Natural killer cell (primary cell): ENCODE measurements around the gene LARP1. TPM values are rescaled to one million over a fixed set of nuclear protein-coding genes. Genes with fewer than 3 reads are reported as not detected.

Source experiments
- ATAC-seq, 3 donors: fragments of 150-1000 bp in 2 of 3; fragments of 200-7000 bp in 1 of 3; cut with Tn5 transposase; 1 replicate in 1 of 3; 2 replicates in 2 of 3; pipeline ENCODE4 v1.10.0; 2021; ENCODE audit warnings: mild to moderate bottlenecking in 2 of 3, moderate library complexity in 2 of 3
- DNase-seq, 2 donors: peaks; one replicate each; pipeline versions ENCODE4 v3.0.0 to v3.0.0-alpha.2; 2013 to 2021; ENCODE audit warnings: mixed read lengths in 1 of 2
- H3K27ac ChIP-seq: one replicate; pipeline ENCODE4 v1.5.1; 2013; ENCODE audit warnings: mild to moderate bottlenecking, low read length
- H3K27me3 ChIP-seq: one replicate; pipeline ENCODE4 v1.6.1; 2013; ENCODE audit warnings: low read length; ENCODE audit not compliant: control insufficient read depth, insufficient read depth
- H3K36me3 ChIP-seq: one replicate; pipeline ENCODE4 v1.6.1; 2013; ENCODE audit warnings: low read length; ENCODE audit not compliant: control insufficient read depth, insufficient read depth
- H3K4me1 ChIP-seq: one replicate; pipeline ENCODE4 v1.6.1; 2013; ENCODE audit warnings: low read length; ENCODE audit not compliant: control insufficient read depth, insufficient read depth
- H3K4me3 ChIP-seq: one replicate; pipeline ENCODE4 v1.5.1; 2013; ENCODE audit warnings: low read length
- H3K9me3 ChIP-seq: one replicate; pipeline ENCODE4 v1.6.1; 2013; ENCODE audit warnings: low read length; ENCODE audit not compliant: control insufficient read depth, insufficient read depth
- H3K27ac Mint-ChIP-seq, 2 donors: one replicate each; pipeline ENCODE4 v1.8.0; 2022; ENCODE audit warnings: mild to moderate bottlenecking in 2 of 2, mixed read lengths in 2 of 2, moderate library complexity in 1 of 2
- H3K27me3 Mint-ChIP-seq, 2 donors: one replicate each; pipeline ENCODE4 v1.8.0; 2022; ENCODE audit warnings: low read depth in 2 of 2, mixed read lengths in 2 of 2
- H3K36me3 Mint-ChIP-seq: one replicate; pipeline ENCODE4 v1.8.0; 2022; ENCODE audit warnings: mixed read lengths
- H3K4me1 Mint-ChIP-seq, 2 donors: one replicate each; pipeline ENCODE4 v1.8.0; 2022; ENCODE audit warnings: mixed read lengths in 2 of 2
- H3K4me3 Mint-ChIP-seq: one replicate; pipeline ENCODE4 v1.8.0; 2022; ENCODE audit warnings: mild to moderate bottlenecking, moderate library complexity, mixed read lengths
- H3K9me3 Mint-ChIP-seq, 2 donors: one replicate each; pipeline ENCODE4 v1.8.0; 2022; ENCODE audit warnings: mixed read lengths in 2 of 2
- WGBS: methylation state at CpG from one replicate; pipeline ENCODE4 v1.1.7; 2013; ENCODE audit warnings: missing lambda C conversion rate; ENCODE audit not compliant: insufficient coverage; 5-methylcytosine and 5-hydroxymethylcytosine counted together
- intact Hi-C: fragments of 100-400 bp; cut with micrococcal nuclease; formaldehyde crosslinking; loops from one replicate; pipeline ENCODE4 v1.14.2; 2022
- total RNA-seq, 4 donors: library from RNA; stranded (reverse); fragments of 120-200 nt in 1 of 4; gene quantifications; one replicate each; pipeline versions ENCODE4 v1.2.3 to v1.2.4, GENCODE V29; 2013 to 2022
- TF ChIP-seq, protein P1 (sequence below): fragments of 200-600 bp; IDR thresholded peaks from one replicate; pipeline ENCODE4 v1.8.0; 2022; ENCODE audit warnings: antibody characterized with exemption

Gene LARP1
- total RNA-seq, 3 donors from 2014 or later (not counting 1 experiment from before 2014, with no cell fraction given) = 103 to 117 (median 112) TPM

DNA sequence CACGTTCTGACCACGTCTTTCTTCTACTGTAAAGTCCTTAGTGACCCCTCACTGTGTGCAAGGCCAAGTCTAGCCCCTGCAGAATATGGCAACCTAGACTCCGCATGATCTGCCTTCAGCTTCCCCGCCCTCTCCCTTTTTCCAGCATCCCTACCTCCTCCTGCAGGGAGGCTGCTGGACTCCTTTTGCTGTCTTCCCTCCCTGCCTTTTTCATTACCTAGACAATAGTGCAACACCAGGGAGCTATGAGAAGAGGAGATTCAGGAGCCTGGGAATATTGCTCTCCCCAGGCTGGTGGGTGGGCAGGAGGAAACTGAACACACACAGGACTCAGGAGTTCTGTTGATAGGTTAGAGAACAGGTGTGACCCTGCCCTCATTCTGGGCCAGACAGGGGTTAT is 33.1 kb upstream of the LARP1 start:
- TF ChIP-seq, protein P1, sequence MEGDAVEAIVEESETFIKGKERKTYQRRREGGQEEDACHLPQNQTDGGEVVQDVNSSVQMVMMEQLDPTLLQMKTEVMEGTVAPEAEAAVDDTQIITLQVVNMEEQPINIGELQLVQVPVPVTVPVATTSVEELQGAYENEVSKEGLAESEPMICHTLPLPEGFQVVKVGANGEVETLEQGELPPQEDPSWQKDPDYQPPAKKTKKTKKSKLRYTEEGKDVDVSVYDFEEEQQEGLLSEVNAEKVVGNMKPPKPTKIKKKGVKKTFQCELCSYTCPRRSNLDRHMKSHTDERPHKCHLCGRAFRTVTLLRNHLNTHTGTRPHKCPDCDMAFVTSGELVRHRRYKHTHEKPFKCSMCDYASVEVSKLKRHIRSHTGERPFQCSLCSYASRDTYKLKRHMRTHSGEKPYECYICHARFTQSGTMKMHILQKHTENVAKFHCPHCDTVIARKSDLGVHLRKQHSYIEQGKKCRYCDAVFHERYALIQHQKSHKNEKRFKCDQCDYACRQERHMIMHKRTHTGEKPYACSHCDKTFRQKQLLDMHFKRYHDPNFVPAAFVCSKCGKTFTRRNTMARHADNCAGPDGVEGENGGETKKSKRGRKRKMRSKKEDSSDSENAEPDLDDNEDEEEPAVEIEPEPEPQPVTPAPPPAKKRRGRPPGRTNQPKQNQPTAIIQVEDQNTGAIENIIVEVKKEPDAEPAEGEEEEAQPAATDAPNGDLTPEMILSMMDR = no peak
- 82% methylated on average over 4 of the region's 4 CpGs for WGBS
- Histone ChIP-seq H3K27ac (no peak overlapping the region), H3K9me3 (no peaks in the 10 kb centered on the region), H3K4me3 (no peak overlapping the region), H3K36me3 (no peaks in the 10 kb centered on the region), H3K4me1 (no peaks in the 10 kb centered on the region), H3K27me3 (no peaks in the 10 kb centered on the region)
- ATAC-seq (no peak), DNase-seq (no peak)
- no peaks in the 10 kb centered on the region for H3K9me3 Mint-ChIP-seq
- peaks cover 0 to 5% of the 10 kb centered on the region in 2 donors for H3K27me3 Mint-ChIP-seq
- H3K36me3 Mint-ChIP-seq = no peaks in the 10 kb centered on the region
- intact Hi-C loops = no loop called here
- no peak overlapping the region for H3K4me3 Mint-ChIP-seq
- H3K4me1 Mint-ChIP-seq = no peaks in the 10 kb centered on the region
- H3K27ac Mint-ChIP-seq = no peak overlapping the region

- H3K27ac ChIP-seq = no peak overlapping the region
- H3K36me3 ChIP-seq = no peaks in the 10 kb centered on the region
- peaks cover 0 to 5% of the 10 kb centered on the region in 2 donors for H3K27me3 Mint-ChIP-seq
- ATAC-seq (no peak), DNase-seq (no peak)
- no peaks in the 10 kb centered on the region for H3K4me1 Mint-ChIP-seq
- no peaks in the 10 kb centered on the region for H3K4me1 ChIP-seq
- TF ChIP-seq, protein P1 = no peak
- intact Hi-C loops = no loop called here
- no peaks in the 10 kb centered on the region for H3K9me3 Mint-ChIP-seq
- WGBS = 89% methylated on average over 2 of the region's 2 CpGs
- H3K27ac Mint-ChIP-seq = no peak overlapping the region
- no peaks in the 10 kb centered on the region for H3K36me3 Mint-ChIP-seq
- no peaks in the 10 kb centered on the region for H3K27me3 ChIP-seq
- no peak overlapping the region for H3K4me3 Mint-ChIP-seq
- H3K9me3 ChIP-seq = no peaks in the 10 kb centered on the region
- no peak overlapping the region for H3K4me3 ChIP-seq
Observed at GRCh38 chr5:154722936-154723335, 32.2 kb upstream of the LARP1 start.

- no peak overlapping the region for H3K27ac Mint-ChIP-seq
- TF ChIP-seq, protein P1 = no peak
- H3K27me3 Mint-ChIP-seq = peaks cover 5 to 9% of the 10 kb centered on the region in 2 donors
- no peaks in the 10 kb centered on the region for H3K36me3 Mint-ChIP-seq
- H3K9me3 Mint-ChIP-seq = no peaks in the 10 kb centered on the region
- Histone ChIP-seq H3K9me3 (no peaks in the 10 kb centered on the region), H3K27ac (no peak overlapping the region), H3K4me1 (no peaks in the 10 kb centered on the region), H3K4me3 (no peak overlapping the region), H3K36me3 (no peaks in the 10 kb centered on the region), H3K27me3 (no peaks in the 10 kb centered on the region)
- no peak overlapping the region for H3K4me3 Mint-ChIP-seq
- intact Hi-C loops = no loop called here
- 71% methylated on average over 1 of the region's 2 CpGs for WGBS
- no peak for DNase-seq
- ATAC-seq = no peak
- no peaks in the 10 kb centered on the region for H3K4me1 Mint-ChIP-seq
Observed at GRCh38 chr5:154723740-154724505, 31.3 kb upstream of the LARP1 start.

- Mint-ChIP-seq H3K36me3 (no peaks in the 10 kb centered on the region), H3K27me3 (peaks cover 11 to 14% of the 10 kb centered on the region in 2 donors), H3K27ac (no peak overlapping the region), H3K4me3 (no peak overlapping the region), H3K4me1 (no peaks in the 10 kb centered on the region), H3K9me3 (no peaks in the 10 kb centered on the region)
- Histone ChIP-seq H3K27ac (no peak overlapping the region), H3K4me1 (no peaks in the 10 kb centered on the region), H3K9me3 (no peaks in the 10 kb centered on the region), H3K4me3 (no peak overlapping the region), H3K27me3 (no peaks in the 10 kb centered on the region), H3K36me3 (no peaks in the 10 kb centered on the region)
- ATAC-seq (no peak), DNase-seq (no peak)
- intact Hi-C loops = no loop called here
- TF ChIP-seq, protein P1 = no peak
- WGBS = no CpG with 5 or more reads among the region's 1 CpG
Observed at GRCh38 chr5:154727361-154727760, 27.8 kb upstream of the LARP1 start.
